ENCODE data around the gene SOD1.
"Not testable (repeated sequence)": the region's sequence is repeated elsewhere in the genome, so short reads cannot be mapped to it uniquely, and the experiment has no call there.

Gene SOD1

GRCh38 chr21:31654340-31654739 lies 5.2 kb upstream of the SOD1 start:
- Histone ChIP-seq H3K9me3 (ENCODE audit: control insufficient read depth in 1 of 2, low read length in 2 of 2) (no peaks in the 10 kb centered on the region), H3K9ac (ENCODE audit: low read depth in 1 of 2, low read length in 2 of 2) (no peak overlapping the region), H3K27ac (ENCODE audit: low read depth, low read length) (no peak overlapping the region), H3K27me3 (ENCODE audit: control insufficient read depth in 1 of 2, insufficient read depth in 2 of 2, low read length in 2 of 2) (no peaks in the 10 kb centered on the region), H3K4me1 (ENCODE audit: control insufficient read depth in 1 of 2, insufficient read depth in 2 of 2, low read length in 2 of 2) (peaks cover 16 to 19% of the 10 kb centered on the region in 2 donors), H3K36me3 (ENCODE audit: control insufficient read depth in 1 of 2, insufficient read depth in 2 of 2, low read length in 2 of 2) (no peaks in the 10 kb centered on the region), H3K4me3 (ENCODE audit: low read depth in 1 of 2, low read length in 2 of 2) (no peak overlapping the region)

DNA sequence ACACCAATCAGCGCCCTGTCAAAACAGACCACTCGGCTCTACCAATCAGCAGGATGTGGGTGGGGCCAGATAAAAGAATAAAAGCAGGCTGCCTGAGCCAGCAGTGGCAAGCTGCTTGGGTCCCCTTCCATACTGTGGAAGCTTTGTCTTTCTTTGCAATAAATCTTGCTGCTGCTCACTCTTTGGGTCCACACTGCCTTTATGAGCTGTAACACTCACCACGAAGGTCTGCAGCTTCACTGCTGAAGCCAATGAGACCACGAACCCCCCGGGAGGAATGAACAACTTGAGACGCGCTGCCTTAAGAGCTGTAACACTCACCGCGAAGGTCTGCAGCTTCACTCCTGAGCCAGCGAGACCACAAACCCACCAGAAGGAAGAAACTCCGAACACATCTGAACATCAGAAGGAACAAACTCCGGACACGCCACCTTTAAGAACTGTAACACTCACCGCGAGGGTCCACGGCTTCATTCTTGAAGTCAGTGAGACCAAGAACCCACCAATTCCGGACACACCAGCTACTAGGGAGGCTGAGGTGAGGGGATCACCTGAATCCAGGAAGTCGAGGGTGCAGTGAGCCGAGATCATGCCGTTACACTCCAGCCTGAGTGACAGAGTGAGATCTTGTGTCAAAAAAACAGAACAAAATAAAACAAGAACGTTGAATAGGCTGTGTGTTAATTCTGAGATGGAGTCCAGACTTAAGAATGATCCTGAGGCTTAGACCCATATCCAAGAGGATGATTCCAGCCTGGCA lies 4.5 kb upstream of the SOD1 start:
- not testable (repeated sequence) for H3K9me3 ChIP-seq (ENCODE audit: control insufficient read depth in 1 of 2, low read length in 2 of 2); H3K27me3 ChIP-seq (ENCODE audit: control insufficient read depth in 1 of 2, insufficient read depth in 2 of 2, low read length in 2 of 2); H3K4me3 ChIP-seq (ENCODE audit: low read depth in 1 of 2, low read length in 2 of 2); H3K27ac ChIP-seq (ENCODE audit: low read depth, low read length); H3K9ac ChIP-seq (ENCODE audit: low read depth in 1 of 2, low read length in 2 of 2); H3K36me3 ChIP-seq (ENCODE audit: control insufficient read depth in 1 of 2, insufficient read depth in 2 of 2, low read length in 2 of 2)
- peaks cover 16 to 19% of the 10 kb centered on the region in 2 donors for H3K4me1 ChIP-seq (ENCODE audit: control insufficient read depth in 1 of 2, insufficient read depth in 2 of 2, low read length in 2 of 2)

- no peak overlapping the region for H3K27ac ChIP-seq (ENCODE audit: low read depth, low read length)
Observed at GRCh38 chr21:31656199-31657095, 3.0 kb upstream of the SOD1 start.

GRCh38 chr21:31658053-31658452 lies 1.4 kb upstream of the SOD1 start:
- H3K4me3 ChIP-seq (ENCODE audit: low read depth in 1 of 2, low read length in 2 of 2) = no peak overlapping the region
- peaks cover 30 to 36% of the 10 kb centered on the region in 2 donors for H3K4me1 ChIP-seq (ENCODE audit: control insufficient read depth in 1 of 2, insufficient read depth in 2 of 2, low read length in 2 of 2)
- no peak overlapping the region for H3K9ac ChIP-seq (ENCODE audit: low read depth in 1 of 2, low read length in 2 of 2)
- no peaks in the 10 kb centered on the region for H3K36me3 ChIP-seq (ENCODE audit: control insufficient read depth in 1 of 2, insufficient read depth in 2 of 2, low read length in 2 of 2)
- no peaks in the 10 kb centered on the region for H3K9me3 ChIP-seq (ENCODE audit: control insufficient read depth in 1 of 2, low read length in 2 of 2)
- no peak overlapping the region for H3K27ac ChIP-seq (ENCODE audit: low read depth, low read length)
- no peaks in the 10 kb centered on the region for H3K27me3 ChIP-seq (ENCODE audit: control insufficient read depth in 1 of 2, insufficient read depth in 2 of 2, low read length in 2 of 2)

More at GRCh38 chr21:31656199-31657095, 3.0 kb upstream of the SOD1 start:
- no peaks in the 10 kb centered on the region for H3K27me3 ChIP-seq (ENCODE audit: control insufficient read depth in 1 of 2, insufficient read depth in 2 of 2, low read length in 2 of 2)
- no peaks in the 10 kb centered on the region for H3K36me3 ChIP-seq (ENCODE audit: control insufficient read depth in 1 of 2, insufficient read depth in 2 of 2, low read length in 2 of 2)
- peak overlapping the region in 1 of 2 donors; percentile 36 for H3K4me3 ChIP-seq (ENCODE audit: low read depth in 1 of 2, low read length in 2 of 2)
- no peaks in the 10 kb centered on the region for H3K9me3 ChIP-seq (ENCODE audit: control insufficient read depth in 1 of 2, low read length in 2 of 2)
- no peak overlapping the region for H3K9ac ChIP-seq (ENCODE audit: low read depth in 1 of 2, low read length in 2 of 2)
- H3K4me1 ChIP-seq (ENCODE audit: control insufficient read depth in 1 of 2, insufficient read depth in 2 of 2, low read length in 2 of 2) = peaks cover 19 to 26% of the 10 kb centered on the region in 2 donors

- Histone ChIP-seq H3K36me3 (ENCODE audit: control insufficient read depth in 1 of 2, insufficient read depth in 2 of 2, low read length in 2 of 2) (peaks cover 0 to 6% of the 10 kb centered on the region in 2 donors), H3K9ac (ENCODE audit: low read depth in 1 of 2, low read length in 2 of 2) (peak overlapping the region; percentile 30 to 34), H3K4me1 (ENCODE audit: control insufficient read depth in 1 of 2, insufficient read depth in 2 of 2, low read length in 2 of 2) (peaks cover 30 to 36% of the 10 kb centered on the region in 2 donors), H3K9me3 (ENCODE audit: control insufficient read depth in 1 of 2, low read length in 2 of 2) (no peaks in the 10 kb centered on the region), H3K27me3 (ENCODE audit: control insufficient read depth in 1 of 2, insufficient read depth in 2 of 2, low read length in 2 of 2) (no peaks in the 10 kb centered on the region), H3K27ac (ENCODE audit: low read depth, low read length) (peak overlapping the region; percentile 88), H3K4me3 (ENCODE audit: low read depth in 1 of 2, low read length in 2 of 2) (peak overlapping the region; percentile 69 to 87)
Observed at GRCh38 chr21:31659286-31659535, 282 bp upstream of the SOD1 start.

DNA sequence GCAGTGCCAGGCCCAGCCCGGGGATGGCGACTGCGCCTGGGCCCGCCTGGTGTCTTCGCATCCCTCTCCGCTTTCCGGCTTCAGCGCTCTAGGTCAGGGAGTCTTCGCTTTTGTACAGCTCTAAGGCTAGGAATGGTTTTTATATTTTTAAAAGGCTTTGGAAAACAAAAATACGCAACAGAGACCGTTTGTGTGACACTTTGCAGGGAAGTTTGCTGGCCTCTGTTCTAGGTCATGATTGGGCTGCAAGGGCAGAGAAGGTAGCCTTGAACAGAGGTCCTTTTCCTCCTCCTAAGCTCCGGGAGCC lies 719 bp downstream of the SOD1 start:
- H3K27ac ChIP-seq (ENCODE audit: low read depth, low read length) = peak overlapping the region; percentile 88
- H3K9ac ChIP-seq (ENCODE audit: low read depth in 1 of 2, low read length in 2 of 2) = peak overlapping the region; percentile 69 to 76
- peak overlapping the region; percentile 87 to 88 for H3K4me3 ChIP-seq (ENCODE audit: low read depth in 1 of 2, low read length in 2 of 2)
- no peaks in the 10 kb centered on the region for H3K9me3 ChIP-seq (ENCODE audit: control insufficient read depth in 1 of 2, low read length in 2 of 2)
- peaks cover under 1 to 13% of the 10 kb centered on the region in 2 donors for H3K36me3 ChIP-seq (ENCODE audit: control insufficient read depth in 1 of 2, insufficient read depth in 2 of 2, low read length in 2 of 2)
- peaks cover 30 to 36% of the 10 kb centered on the region in 2 donors for H3K4me1 ChIP-seq (ENCODE audit: control insufficient read depth in 1 of 2, insufficient read depth in 2 of 2, low read length in 2 of 2)
- H3K27me3 ChIP-seq (ENCODE audit: control insufficient read depth in 1 of 2, insufficient read depth in 2 of 2, low read length in 2 of 2) = no peaks in the 10 kb centered on the region

DNA sequence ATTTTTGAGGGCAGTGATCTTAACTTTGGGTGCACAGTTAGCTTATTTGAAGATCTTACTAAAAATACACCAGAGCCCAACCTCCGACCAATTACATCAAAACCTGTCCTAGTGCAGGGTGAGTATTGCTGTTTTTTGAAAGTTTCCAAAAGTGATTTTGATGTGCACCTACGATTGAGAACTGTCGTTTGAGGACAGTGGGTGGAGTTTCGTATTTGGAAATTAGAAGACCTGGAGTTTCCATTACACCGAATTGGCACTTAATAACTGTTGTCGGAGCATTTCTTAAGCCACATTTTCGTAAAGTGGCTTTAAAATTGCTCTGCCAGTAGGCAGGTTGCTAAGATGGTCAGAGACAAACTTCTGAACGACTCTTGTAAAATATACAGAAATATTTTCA lies 1.1 kb downstream of the SOD1 start:
- Histone ChIP-seq H3K4me3 (ENCODE audit: low read depth in 1 of 2, low read length in 2 of 2) (peak overlapping the region; percentile 87 to 88), H3K4me1 (ENCODE audit: control insufficient read depth in 1 of 2, insufficient read depth in 2 of 2, low read length in 2 of 2) (peaks cover 30 to 36% of the 10 kb centered on the region in 2 donors), H3K27ac (ENCODE audit: low read depth, low read length) (no peak overlapping the region), H3K36me3 (ENCODE audit: control insufficient read depth in 1 of 2, insufficient read depth in 2 of 2, low read length in 2 of 2) (peaks cover 4 to 17% of the 10 kb centered on the region in 2 donors), H3K27me3 (ENCODE audit: control insufficient read depth in 1 of 2, insufficient read depth in 2 of 2, low read length in 2 of 2) (no peaks in the 10 kb centered on the region), H3K9me3 (ENCODE audit: control insufficient read depth in 1 of 2, low read length in 2 of 2) (no peaks in the 10 kb centered on the region), H3K9ac (ENCODE audit: low read depth in 1 of 2, low read length in 2 of 2) (peak overlapping the region; percentile 69 to 76)

GRCh38 chr21:31663584-31664249 lies 4.2 kb downstream of the SOD1 start:
- Histone ChIP-seq H3K4me1 (ENCODE audit: control insufficient read depth in 1 of 2, insufficient read depth in 2 of 2, low read length in 2 of 2) (peaks cover 21 to 22% of the 10 kb centered on the region in 2 donors), H3K9me3 (ENCODE audit: control insufficient read depth in 1 of 2, low read length in 2 of 2) (no peaks in the 10 kb centered on the region)

DNA sequence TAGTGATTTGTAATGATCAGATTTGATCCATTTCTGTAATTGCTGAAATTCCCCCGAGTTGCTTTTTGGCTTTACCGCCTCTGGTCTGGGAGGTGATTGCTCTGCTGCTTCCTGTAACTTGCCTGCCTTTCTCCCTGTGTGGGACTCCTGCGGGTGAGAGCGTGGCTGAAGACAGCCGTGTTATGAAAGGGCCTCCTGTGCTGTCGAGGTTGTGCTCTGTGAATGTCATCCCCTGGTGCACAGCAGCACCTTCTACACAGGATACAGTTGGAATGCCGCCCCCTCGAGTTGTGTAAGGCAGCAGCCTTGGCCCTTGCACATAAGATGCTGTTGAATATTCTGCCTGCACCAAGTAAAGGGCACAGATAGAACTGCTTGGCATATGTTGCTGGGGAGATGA lies 5.9 kb downstream of the SOD1 start:
- Histone ChIP-seq H3K9ac (ENCODE audit: low read depth in 1 of 2, low read length in 2 of 2) (no peak overlapping the region), H3K9me3 (ENCODE audit: control insufficient read depth in 1 of 2, low read length in 2 of 2) (no peaks in the 10 kb centered on the region), H3K4me3 (ENCODE audit: low read depth in 1 of 2, low read length in 2 of 2) (no peak overlapping the region), H3K4me1 (ENCODE audit: control insufficient read depth in 1 of 2, insufficient read depth in 2 of 2, low read length in 2 of 2) (peaks cover 17 to 18% of the 10 kb centered on the region in 2 donors), H3K27me3 (ENCODE audit: control insufficient read depth in 1 of 2, insufficient read depth in 2 of 2, low read length in 2 of 2) (no peaks in the 10 kb centered on the region), H3K27ac (ENCODE audit: low read depth, low read length) (no peak overlapping the region), H3K36me3 (ENCODE audit: control insufficient read depth in 1 of 2, insufficient read depth in 2 of 2, low read length in 2 of 2) (peaks cover 16 to 51% of the 10 kb centered on the region in 2 donors)

More at GRCh38 chr21:31663584-31664249, 4.2 kb downstream of the SOD1 start:
- peaks cover 11 to 36% of the 10 kb centered on the region in 2 donors for H3K36me3 ChIP-seq (ENCODE audit: control insufficient read depth in 1 of 2, insufficient read depth in 2 of 2, low read length in 2 of 2)
- no peak overlapping the region for H3K27ac ChIP-seq (ENCODE audit: low read depth, low read length)
- no peak overlapping the region for H3K9ac ChIP-seq (ENCODE audit: low read depth in 1 of 2, low read length in 2 of 2)
- H3K27me3 ChIP-seq (ENCODE audit: control insufficient read depth in 1 of 2, insufficient read depth in 2 of 2, low read length in 2 of 2) = no peaks in the 10 kb centered on the region
- no peak overlapping the region for H3K4me3 ChIP-seq (ENCODE audit: low read depth in 1 of 2, low read length in 2 of 2)

GRCh38 chr21:31665869-31666268 lies 6.4 kb downstream of the SOD1 start:
- H3K27ac ChIP-seq (ENCODE audit: low read depth, low read length); H3K9ac ChIP-seq (ENCODE audit: low read depth in 1 of 2, low read length in 2 of 2); H3K27me3 ChIP-seq (ENCODE audit: control insufficient read depth in 1 of 2, insufficient read depth in 2 of 2, low read length in 2 of 2); H3K4me3 ChIP-seq (ENCODE audit: low read depth in 1 of 2, low read length in 2 of 2); H3K9me3 ChIP-seq (ENCODE audit: control insufficient read depth in 1 of 2, low read length in 2 of 2): not testable (repeated sequence)
- peaks cover 16 to 55% of the 10 kb centered on the region in 2 donors for H3K36me3 ChIP-seq (ENCODE audit: control insufficient read depth in 1 of 2, insufficient read depth in 2 of 2, low read length in 2 of 2)
- H3K4me1 ChIP-seq (ENCODE audit: control insufficient read depth in 1 of 2, insufficient read depth in 2 of 2, low read length in 2 of 2) = peaks cover 17% of the 10 kb centered on the region in 2 donors
